ENCODE data around the gene SRSF7. TPM values are rescaled to one million over a fixed set of nuclear protein-coding genes. Genes with fewer than 3 reads are reported as not detected.

SRSF7 gene
- total and polyA plus RNA-seq, 12 donors, result 39.8 to 248 (median 106) TPM

DNA sequence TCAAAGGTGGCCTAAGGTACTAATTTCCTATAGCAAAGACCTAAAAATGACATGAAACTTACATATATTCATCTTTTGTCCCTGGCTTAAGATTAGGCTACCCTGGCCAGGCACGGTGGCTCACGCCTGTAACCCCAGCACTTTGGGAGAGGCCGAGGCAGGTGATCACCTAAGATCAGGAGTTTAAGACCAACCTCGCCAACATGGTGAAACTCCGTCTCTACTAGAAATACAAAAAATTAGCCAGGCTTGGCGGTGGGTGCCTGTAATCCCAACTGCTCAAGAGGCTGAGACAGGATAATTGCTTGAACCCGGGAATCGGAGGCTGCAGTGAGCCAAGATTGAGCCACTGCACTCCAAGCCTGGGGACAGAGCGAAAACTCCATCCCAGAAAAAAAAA lies 5.9 kb downstream of the SRSF7 start:
- 73 to 81% (median 76%) methylated on average over 9 of the region's 9 CpGs for WGBS, 4 donors
- no peak overlapping the region for H3K27ac ChIP-seq

DNA sequence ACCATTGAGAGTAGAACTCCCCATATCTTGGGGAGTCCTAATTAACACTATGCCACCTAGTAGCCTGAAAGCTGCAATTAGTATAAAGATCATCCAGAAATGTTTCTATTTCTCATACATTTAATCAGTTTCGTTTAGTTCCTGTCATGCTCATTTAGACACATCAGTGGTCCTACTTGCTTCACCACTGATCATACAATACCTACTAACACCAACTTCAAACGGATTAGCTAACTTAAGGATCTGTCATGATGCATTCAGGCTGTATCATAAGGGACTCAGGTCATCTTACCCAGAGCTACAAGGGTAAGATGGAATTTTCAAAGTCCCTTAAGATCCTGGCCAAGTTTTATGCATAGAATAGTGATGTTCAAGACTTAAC lies 6.8 kb downstream of the SRSF7 start:
- no peak overlapping the region for H3K27ac ChIP-seq
- TF ChIP-seq POLR2A (IDR thresholded peaks at IDR 0.05), result no peak
- TF ChIP-seq, protein P1, sequence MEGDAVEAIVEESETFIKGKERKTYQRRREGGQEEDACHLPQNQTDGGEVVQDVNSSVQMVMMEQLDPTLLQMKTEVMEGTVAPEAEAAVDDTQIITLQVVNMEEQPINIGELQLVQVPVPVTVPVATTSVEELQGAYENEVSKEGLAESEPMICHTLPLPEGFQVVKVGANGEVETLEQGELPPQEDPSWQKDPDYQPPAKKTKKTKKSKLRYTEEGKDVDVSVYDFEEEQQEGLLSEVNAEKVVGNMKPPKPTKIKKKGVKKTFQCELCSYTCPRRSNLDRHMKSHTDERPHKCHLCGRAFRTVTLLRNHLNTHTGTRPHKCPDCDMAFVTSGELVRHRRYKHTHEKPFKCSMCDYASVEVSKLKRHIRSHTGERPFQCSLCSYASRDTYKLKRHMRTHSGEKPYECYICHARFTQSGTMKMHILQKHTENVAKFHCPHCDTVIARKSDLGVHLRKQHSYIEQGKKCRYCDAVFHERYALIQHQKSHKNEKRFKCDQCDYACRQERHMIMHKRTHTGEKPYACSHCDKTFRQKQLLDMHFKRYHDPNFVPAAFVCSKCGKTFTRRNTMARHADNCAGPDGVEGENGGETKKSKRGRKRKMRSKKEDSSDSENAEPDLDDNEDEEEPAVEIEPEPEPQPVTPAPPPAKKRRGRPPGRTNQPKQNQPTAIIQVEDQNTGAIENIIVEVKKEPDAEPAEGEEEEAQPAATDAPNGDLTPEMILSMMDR (IDR thresholded peaks at IDR 0.05), result no peak
- no peak for DNase-seq
- no peak overlapping the region for H3K4me3 ChIP-seq
- no peaks in the 10 kb centered on the region for H3K9me3 ChIP-seq (replicated peaks in 1 of 3)
- WGBS, 4 donors, result 37 to 54% (median 46%) methylated on average over 2 of the region's 2 CpGs
- H3K4me1 ChIP-seq (replicated peaks in 1 of 2), result peaks cover 19 to 53% of the 10 kb centered on the region in 2 donors
- no peaks in the 10 kb centered on the region for H3K27me3 ChIP-seq
- intact Hi-C loops (cut with DNase I), result no loop called here
- H3K36me3 ChIP-seq (replicated peaks in 1 of 2), result peaks cover 0 to 60% of the 10 kb centered on the region in 2 donors

More for the DNA sequence above, 5.9 kb downstream of the SRSF7 start:
- H3K9me3 ChIP-seq (replicated peaks in 1 of 3), result no peaks in the 10 kb centered on the region
- H3K4me3 ChIP-seq, result no peak overlapping the region
- H3K4me1 ChIP-seq (replicated peaks in 1 of 2), result peaks cover 25 to 59% of the 10 kb centered on the region in 2 donors
- intact Hi-C loops (cut with DNase I), result loop anchor here in 1 of 2 donors (5.0 kb wide), 1 partner anchor 143 kb away; the partner anchor contains the start of gene HNRNPLL
- DNase-seq, result no peak
- TF ChIP-seq POLR2A (IDR thresholded peaks at IDR 0.05), result no peak
- TF ChIP-seq, protein P1 (IDR thresholded peaks at IDR 0.05), result no peak
- H3K36me3 ChIP-seq (replicated peaks in 1 of 2), result peaks cover 0 to 66% of the 10 kb centered on the region in 2 donors
- H3K27me3 ChIP-seq, result no peaks in the 10 kb centered on the region

DNA sequence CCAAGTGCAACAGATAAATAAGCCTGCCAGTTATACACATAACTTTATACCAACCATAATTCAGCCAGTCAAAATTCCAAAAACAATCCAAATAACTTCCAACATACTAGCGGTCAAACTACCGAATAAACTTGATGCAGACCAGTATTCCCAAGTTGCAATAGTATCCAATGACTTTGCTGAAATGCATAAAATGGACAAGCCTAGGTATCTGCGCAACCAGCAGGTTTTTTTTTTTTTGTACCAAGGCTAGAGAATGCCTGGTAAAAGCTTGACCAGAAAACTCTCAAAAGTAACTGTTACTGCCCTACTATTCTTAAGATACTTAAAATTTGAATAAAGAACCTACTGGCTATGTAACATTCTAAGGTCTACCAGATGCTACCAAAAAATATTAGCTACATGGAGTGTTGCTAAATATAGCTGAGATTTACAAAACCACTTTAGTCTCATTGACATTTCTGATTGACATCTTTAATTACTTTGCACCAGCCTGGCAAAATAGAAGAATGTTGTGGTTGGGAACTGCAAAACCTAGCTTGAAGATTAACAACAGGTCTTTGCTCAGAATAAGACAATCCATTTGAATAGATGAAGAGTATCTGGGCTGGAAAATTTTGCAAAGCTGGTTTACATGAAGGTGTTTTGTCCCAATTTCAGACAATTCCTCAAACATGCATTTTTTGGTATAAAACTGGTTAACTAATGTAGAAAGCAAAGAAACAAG lies 7.3 kb downstream of the SRSF7 start:
- WGBS, 4 donors, result 82 to 93% (median 87%) methylated on average over 3 of the region's 3 CpGs
- intact Hi-C loops (cut with DNase I), result no loop called here
- TF ChIP-seq, protein P1 (IDR thresholded peaks at IDR 0.05), result no peak
- no peak for TF ChIP-seq POLR2A (IDR thresholded peaks at IDR 0.05)
- H3K9me3 ChIP-seq (replicated peaks in 1 of 3), result no peaks in the 10 kb centered on the region
- H3K36me3 ChIP-seq (replicated peaks in 1 of 2), result peaks cover 0 to 55% of the 10 kb centered on the region in 2 donors
- H3K27me3 ChIP-seq, result no peaks in the 10 kb centered on the region
- H3K4me1 ChIP-seq (replicated peaks in 1 of 2), result peaks cover 16 to 47% of the 10 kb centered on the region in 2 donors
- H3K27ac ChIP-seq, result no peak overlapping the region
- no peak for DNase-seq
- H3K4me3 ChIP-seq, result no peak overlapping the region

- no peak overlapping the region for H3K4me3 ChIP-seq
- H3K9me3 ChIP-seq (replicated peaks in 1 of 3), result no peaks in the 10 kb centered on the region
- H3K27me3 ChIP-seq, result no peaks in the 10 kb centered on the region
- H3K4me1 ChIP-seq (replicated peaks in 1 of 2), result peaks cover 7 to 39% of the 10 kb centered on the region in 2 donors
- WGBS, 4 donors, result 77 to 84% (median 82%) methylated on average over 10 of the region's 10 CpGs
- intact Hi-C loops (cut with DNase I), result no loop called here
- no peak overlapping the region for H3K27ac ChIP-seq
- no peak for DNase-seq
- TF ChIP-seq, protein P1 (IDR thresholded peaks at IDR 0.05), result no peak
- no peak for TF ChIP-seq POLR2A (IDR thresholded peaks at IDR 0.05)
- H3K36me3 ChIP-seq (replicated peaks in 1 of 2), result peaks cover 0 to 46% of the 10 kb centered on the region in 2 donors
Observed at GRCh38 chr2:38742797-38743559, 8.2 kb downstream of the SRSF7 start.
